H1 (cell line): Measurements from ENCODE around the gene SH3RF3. TPM values are rescaled to one million over a fixed set of nuclear protein-coding genes. Genes with fewer than 3 reads are reported as not detected.

Experiments used
- CBX8 ChIP-seq: fragments of 300-800, 300-1000 bp; sonication (generic); IDR thresholded peaks from 2 replicates; pipeline ENCODE4 v1.7.1; 2016; ENCODE audit warnings: low read depth, low read length, borderline replicate concordance
- EZH2 ChIP-seq: fragments of 200-600 bp; sonication (generic); IDR thresholded peaks from 2 replicates; pipeline ENCODE4 v1.7.1; 2012; ENCODE audit warnings: low read depth, mild to moderate bottlenecking, moderate library complexity, low read length, inconsistent platforms; ENCODE audit not compliant: severe bottlenecking
- GABPA ChIP-seq: IDR thresholded peaks from 2 replicates; pipeline ENCODE4 v1.6.1; 2011; ENCODE audit warnings: mild to moderate bottlenecking, low read length, moderate library complexity, borderline replicate concordance; ENCODE audit not compliant: insufficient read depth
- GTF2F1 ChIP-seq: IDR thresholded peaks from 2 replicates; pipeline ENCODE4 v1.6.1; 2012; ENCODE audit warnings: low read depth, low read length, improper control_type of control experiment, borderline replicate concordance
- polyA plus RNA-seq, 7 experiments: library from polyadenylated mRNA; depleted of rRNA in 3 of 7; stranded (reverse) in 5 of 7; unstranded in 2 of 7; fragments of >200 nt in 5 of 7; fragments of 200-250 nt in 2 of 7; gene quantifications; 1 replicate in 5 of 7; 2 replicates in 1 of 7; 4 replicates in 1 of 7; pipeline versions ENCODE4 v1.2.1 to v1.2.3, GENCODE V29; 2011 to 2013; ENCODE audit warnings: missing spikeins in 2 of 7, mixed read lengths in 2 of 7
- total RNA-seq: library from RNA; stranded (reverse); fragmentation: NEBNext Ultra II Directional; extraction: Animal tissue kit (Norgen Biotek cat#: 25700); gene quantifications from 2 replicates; pipeline ENCODE4 v1.2.1, GENCODE V29; 2021
- TF ChIP-seq, protein P1 (sequence below): fragments of 300-600 bp; sonication (generic); IDR thresholded peaks from 2 replicates; pipeline ENCODE4 v1.7.1; 2012; ENCODE audit warnings: low read length, moderate library complexity, mild to moderate bottlenecking, inconsistent platforms; ENCODE audit not compliant: insufficient replicate concordance

SH3RF3 gene
- total and polyA plus RNA-seq, 2 of the 8 experiments (the other 6 are each of a cell fraction or from before 2014, with no cell fraction given) = 0.11 to 0.65 TPM

DNA sequence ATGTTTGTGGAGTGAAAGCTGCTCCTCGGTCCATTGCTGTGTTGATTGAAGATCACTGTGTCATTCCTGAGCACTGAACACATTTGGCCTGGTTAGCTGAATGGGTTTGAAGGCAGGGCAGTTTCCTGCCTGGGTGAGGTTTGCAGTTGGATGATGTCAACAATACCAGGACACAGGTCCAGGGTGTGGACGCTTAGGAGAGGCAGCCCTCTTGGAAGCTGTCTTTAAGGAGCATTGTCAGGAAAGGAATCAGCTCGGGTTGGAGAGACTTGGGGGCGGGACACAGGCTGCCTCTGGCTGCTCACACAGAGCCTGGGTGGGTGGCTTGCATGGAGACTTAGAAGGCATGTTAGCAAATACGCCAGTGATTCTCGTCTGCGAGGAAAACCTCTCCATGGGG lies 247.1 kb downstream of the SH3RF3 start (continued):
- TF ChIP-seq, protein P1, sequence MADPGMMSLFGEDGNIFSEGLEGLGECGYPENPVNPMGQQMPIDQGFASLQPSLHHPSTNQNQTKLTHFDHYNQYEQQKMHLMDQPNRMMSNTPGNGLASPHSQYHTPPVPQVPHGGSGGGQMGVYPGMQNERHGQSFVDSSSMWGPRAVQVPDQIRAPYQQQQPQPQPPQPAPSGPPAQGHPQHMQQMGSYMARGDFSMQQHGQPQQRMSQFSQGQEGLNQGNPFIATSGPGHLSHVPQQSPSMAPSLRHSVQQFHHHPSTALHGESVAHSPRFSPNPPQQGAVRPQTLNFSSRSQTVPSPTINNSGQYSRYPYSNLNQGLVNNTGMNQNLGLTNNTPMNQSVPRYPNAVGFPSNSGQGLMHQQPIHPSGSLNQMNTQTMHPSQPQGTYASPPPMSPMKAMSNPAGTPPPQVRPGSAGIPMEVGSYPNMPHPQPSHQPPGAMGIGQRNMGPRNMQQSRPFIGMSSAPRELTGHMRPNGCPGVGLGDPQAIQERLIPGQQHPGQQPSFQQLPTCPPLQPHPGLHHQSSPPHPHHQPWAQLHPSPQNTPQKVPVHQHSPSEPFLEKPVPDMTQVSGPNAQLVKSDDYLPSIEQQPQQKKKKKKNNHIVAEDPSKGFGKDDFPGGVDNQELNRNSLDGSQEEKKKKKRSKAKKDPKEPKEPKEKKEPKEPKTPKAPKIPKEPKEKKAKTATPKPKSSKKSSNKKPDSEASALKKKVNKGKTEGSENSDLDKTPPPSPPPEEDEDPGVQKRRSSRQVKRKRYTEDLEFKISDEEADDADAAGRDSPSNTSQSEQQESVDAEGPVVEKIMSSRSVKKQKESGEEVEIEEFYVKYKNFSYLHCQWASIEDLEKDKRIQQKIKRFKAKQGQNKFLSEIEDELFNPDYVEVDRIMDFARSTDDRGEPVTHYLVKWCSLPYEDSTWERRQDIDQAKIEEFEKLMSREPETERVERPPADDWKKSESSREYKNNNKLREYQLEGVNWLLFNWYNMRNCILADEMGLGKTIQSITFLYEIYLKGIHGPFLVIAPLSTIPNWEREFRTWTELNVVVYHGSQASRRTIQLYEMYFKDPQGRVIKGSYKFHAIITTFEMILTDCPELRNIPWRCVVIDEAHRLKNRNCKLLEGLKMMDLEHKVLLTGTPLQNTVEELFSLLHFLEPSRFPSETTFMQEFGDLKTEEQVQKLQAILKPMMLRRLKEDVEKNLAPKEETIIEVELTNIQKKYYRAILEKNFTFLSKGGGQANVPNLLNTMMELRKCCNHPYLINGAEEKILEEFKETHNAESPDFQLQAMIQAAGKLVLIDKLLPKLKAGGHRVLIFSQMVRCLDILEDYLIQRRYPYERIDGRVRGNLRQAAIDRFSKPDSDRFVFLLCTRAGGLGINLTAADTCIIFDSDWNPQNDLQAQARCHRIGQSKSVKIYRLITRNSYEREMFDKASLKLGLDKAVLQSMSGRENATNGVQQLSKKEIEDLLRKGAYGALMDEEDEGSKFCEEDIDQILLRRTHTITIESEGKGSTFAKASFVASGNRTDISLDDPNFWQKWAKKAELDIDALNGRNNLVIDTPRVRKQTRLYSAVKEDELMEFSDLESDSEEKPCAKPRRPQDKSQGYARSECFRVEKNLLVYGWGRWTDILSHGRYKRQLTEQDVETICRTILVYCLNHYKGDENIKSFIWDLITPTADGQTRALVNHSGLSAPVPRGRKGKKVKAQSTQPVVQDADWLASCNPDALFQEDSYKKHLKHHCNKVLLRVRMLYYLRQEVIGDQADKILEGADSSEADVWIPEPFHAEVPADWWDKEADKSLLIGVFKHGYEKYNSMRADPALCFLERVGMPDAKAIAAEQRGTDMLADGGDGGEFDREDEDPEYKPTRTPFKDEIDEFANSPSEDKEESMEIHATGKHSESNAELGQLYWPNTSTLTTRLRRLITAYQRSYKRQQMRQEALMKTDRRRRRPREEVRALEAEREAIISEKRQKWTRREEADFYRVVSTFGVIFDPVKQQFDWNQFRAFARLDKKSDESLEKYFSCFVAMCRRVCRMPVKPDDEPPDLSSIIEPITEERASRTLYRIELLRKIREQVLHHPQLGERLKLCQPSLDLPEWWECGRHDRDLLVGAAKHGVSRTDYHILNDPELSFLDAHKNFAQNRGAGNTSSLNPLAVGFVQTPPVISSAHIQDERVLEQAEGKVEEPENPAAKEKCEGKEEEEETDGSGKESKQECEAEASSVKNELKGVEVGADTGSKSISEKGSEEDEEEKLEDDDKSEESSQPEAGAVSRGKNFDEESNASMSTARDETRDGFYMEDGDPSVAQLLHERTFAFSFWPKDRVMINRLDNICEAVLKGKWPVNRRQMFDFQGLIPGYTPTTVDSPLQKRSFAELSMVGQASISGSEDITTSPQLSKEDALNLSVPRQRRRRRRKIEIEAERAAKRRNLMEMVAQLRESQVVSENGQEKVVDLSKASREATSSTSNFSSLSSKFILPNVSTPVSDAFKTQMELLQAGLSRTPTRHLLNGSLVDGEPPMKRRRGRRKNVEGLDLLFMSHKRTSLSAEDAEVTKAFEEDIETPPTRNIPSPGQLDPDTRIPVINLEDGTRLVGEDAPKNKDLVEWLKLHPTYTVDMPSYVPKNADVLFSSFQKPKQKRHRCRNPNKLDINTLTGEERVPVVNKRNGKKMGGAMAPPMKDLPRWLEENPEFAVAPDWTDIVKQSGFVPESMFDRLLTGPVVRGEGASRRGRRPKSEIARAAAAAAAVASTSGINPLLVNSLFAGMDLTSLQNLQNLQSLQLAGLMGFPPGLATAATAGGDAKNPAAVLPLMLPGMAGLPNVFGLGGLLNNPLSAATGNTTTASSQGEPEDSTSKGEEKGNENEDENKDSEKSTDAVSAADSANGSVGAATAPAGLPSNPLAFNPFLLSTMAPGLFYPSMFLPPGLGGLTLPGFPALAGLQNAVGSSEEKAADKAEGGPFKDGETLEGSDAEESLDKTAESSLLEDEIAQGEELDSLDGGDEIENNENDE = no peak
- no peak for TF ChIP-seq EZH2
- TF ChIP-seq CBX8 = no peak
- TF ChIP-seq GTF2F1 = no peak
- no peak for TF ChIP-seq GABPA
